Esophagus squamous epithelium (tissue), 4 donors: ENCODE measurements around the gene KLHL29.

ENCODE experiments used
- CTCF ChIP-seq, 6 experiments: fragments of 450-650 bp in 4 of 6; fragments of 200-600 bp in 2 of 6; sonication (generic) in 2 of 6; IDR thresholded peaks; one replicate each; pipeline ENCODE4 v1.5.1; 2016 to 2019; ENCODE audit warnings: antibody characterized with exemption in 6 of 6, mild to moderate bottlenecking in 4 of 6, moderate library complexity in 4 of 6
- POLR2A ChIP-seq, 4 donors: fragments of 450-650 bp; IDR thresholded peaks; one replicate each; pipeline ENCODE4 v1.6.1; 2017; ENCODE audit warnings: antibody characterized with exemption in 4 of 4, mild to moderate bottlenecking in 4 of 4, moderate library complexity in 3 of 4

GRCh38 chr2:23452372-23452771 is 67.4 kb downstream of the KLHL29 start:
- no peak for TF ChIP-seq CTCF (IDR thresholded peaks at IDR 0.05)
- TF ChIP-seq POLR2A (IDR thresholded peaks at IDR 0.05) = no peak
